ENCODE results near the gene OR2V1.
"Not testable (repeated sequence)": the region's sequence is repeated elsewhere in the genome, so short reads cannot be mapped to it uniquely, and the experiment has no call there.

Gene OR2V1, protein sequence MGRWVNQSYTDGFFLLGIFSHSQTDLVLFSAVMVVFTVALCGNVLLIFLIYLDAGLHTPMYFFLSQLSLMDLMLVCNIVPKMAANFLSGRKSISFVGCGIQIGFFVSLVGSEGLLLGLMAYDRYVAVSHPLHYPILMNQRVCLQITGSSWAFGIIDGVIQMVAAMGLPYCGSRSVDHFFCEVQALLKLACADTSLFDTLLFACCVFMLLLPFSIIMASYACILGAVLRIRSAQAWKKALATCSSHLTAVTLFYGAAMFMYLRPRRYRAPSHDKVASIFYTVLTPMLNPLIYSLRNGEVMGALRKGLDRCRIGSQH
- total RNA-seq: 0 to 0.09 (median 0) reads per million in 4 experiments

DNA sequence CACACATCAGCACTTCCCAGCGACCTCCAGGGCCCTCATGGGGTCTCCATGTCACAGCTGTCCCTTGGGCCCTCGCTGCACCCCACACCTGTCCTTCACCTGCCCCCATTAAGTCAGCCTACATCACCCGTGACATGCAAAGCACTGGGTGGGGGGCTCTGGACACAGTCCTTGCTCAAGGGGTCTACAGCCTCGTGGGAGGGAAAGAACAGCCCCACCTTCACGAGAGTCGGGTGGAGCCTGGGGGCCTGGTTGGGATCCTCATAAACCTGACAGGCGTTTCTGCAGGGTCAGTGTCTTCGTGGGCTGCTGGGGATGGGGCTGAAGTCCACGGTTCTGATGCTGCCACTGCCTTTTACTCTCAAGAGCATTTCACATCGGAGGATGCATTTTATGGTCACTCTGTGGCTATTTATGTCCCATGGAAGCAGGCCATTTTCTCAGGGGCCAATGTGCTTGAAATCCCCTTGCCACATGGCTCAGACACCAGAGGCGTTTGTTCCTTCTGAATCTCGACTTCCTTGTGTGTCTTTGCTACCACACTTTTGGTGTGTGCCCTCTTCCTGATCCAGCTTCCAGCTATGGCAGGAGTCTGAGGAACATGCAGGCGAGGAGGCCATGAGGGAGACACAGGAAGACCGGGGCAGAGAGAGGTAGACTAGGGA is at the start of gene OR2V1:
Gene OR2V1, minus strand, starts transcription at position 338 of the 665 bp plus-strand sequence. CDS start 5,865 bp downstream, outside the sequence.
- DNase-seq: no peak

DNA sequence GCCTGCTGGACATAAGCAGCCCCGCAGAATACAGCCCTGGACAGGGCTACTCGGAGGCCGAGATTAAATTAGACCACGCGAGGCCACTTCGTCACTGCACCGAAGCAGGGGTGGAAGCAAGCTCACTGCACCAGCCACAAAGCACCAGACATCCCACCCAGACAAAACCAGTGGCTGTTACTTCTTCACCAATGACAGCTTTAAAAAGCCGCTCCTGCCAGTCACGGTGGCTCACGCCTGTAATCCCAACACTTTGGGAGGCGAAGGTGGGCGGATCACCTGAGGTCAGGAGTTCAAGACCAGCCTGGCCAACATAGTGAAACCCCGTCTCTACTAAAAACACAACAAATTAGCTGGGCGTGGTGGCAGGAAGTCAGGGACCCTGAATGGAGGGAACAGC is 46.6 kb upstream of the OR2V1 start:
- not testable (repeated sequence) for DNase-seq

DNA sequence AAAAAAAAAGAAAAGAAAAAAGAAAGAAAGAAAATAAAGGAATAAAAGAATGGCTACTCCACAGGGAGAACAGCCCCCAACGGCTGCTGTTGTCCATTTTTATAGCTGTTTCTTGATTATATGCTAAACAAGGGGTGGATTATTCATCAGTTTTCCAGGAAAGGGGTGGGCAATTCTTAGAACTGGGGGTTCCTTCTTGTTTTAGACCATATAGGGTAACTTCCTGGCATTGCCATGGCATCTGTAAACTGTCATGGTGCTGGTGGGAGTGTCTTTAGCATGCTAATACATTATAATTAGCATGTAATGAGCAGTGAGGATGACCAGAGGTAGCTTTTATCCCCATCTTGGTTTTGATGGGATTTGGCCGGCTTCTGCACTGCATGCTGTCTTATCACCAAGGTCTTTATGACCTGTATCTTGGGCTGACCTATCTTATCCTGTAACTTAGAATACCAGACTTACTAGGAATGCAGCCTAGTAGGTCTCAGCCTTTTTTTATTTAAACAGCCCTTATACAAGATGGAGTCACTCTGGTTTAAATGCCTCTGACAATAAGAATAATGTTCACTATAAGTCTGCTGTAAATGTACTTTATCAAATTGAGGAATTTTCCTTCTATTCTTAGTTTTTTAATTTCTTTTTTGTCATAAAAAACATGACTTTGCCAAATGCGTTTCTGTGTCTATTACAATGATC is 45.4 kb upstream of the OR2V1 start:
- DNase-seq: no peak

DNA sequence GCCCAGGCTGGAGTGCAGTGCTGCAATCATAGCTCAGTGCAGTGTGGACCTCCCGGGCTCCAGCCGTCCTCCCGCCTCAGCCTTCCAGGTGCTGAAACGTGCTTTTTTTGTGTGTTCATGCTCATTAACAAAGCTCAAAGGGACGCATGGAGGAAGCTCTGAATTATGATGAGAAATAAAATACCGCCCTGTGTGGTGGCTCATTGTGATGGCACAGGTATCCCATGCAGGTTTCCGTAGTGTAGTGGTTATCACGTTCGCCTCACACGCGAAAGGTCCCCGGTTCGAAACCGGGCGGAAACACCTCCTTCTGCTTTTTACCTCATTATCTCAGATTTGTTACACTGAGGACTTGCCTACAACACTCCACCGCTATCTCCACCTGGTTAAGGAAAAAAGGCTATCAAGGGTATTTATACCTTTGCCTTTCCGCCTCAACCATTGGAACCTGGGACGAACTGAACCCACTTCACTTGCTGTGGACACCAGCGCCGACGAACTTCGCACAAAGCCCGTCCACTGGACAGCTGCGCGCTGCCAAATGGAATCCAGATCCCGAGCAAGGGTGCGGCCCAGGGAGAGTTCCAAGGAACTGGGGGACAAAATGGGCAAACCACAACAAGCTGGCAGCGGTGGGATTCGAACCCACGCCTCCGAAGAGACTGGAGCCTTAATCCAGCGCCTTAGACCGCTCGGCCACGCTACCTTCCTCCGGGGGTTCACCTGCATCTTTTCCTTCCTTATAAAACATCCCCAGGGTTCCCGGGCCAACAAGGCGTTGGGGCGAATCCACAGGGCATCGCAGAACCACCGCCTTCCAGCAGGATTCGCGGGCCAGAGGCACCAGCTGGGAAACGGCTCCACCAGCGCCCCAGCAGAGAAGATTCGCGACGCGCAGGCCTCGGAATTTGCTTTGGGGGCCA is 42.7 kb upstream of the OR2V1 start:
- no peak for DNase-seq

DNA sequence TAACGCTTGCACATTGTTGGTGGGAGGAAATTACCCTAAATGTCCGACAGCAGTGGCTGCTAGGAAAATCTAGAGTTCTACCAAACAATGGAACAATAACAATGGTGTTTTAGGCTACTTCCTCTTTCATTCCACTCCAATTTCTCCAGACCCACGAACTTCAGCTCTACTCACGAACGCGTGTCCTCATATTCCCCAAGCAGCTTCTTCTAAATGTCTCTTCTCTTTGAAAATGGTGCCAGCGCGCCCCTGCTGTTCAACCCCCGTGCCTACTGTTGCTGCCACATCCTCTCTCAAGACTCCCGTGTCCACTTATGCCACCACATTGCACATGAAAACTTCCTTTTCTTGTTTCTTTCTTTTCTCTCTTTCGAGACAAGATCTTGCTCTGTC is 42.1 kb upstream of the OR2V1 start:
- no peak for DNase-seq

DNA sequence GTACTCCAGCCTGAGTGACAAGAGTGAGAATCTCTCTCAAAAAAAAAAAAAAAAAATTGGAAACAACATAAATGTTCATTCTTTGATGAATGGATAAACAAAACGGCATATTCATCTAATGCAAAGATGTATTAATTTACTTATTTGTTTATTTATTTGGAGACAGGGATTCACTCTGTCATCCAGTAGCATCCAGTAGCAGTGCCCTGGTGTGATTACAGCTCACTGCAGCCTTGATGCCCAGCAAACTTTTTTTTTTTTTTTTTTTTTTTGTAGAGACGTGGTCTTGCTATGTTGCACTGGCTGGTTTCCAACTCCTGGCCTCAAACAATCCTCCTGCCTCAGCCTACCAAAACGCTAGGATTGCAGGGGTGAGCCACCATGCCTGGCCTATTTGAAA is 40.8 kb upstream of the OR2V1 start:
- DNase-seq: no peak

DNA sequence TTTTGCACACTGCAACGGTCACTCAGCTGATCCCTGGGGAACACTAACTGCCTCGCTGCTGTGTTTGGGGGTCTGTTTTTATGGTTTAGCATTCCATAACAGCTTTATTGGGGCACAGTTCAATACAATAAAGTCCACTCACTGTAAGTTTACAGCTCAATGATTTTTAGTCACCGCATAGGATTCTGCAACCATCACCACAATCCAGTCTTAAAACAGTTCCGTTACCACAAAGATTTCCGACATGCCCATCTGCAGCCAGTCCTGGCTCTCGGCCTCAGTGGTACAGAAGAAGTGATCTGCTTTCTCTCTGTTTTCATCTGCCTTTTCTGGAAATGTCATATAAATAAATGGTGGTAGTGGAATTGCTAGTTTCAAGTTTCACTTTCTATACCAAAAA is 40.0 kb upstream of the OR2V1 start:
- DNase-seq: no peak

DNA sequence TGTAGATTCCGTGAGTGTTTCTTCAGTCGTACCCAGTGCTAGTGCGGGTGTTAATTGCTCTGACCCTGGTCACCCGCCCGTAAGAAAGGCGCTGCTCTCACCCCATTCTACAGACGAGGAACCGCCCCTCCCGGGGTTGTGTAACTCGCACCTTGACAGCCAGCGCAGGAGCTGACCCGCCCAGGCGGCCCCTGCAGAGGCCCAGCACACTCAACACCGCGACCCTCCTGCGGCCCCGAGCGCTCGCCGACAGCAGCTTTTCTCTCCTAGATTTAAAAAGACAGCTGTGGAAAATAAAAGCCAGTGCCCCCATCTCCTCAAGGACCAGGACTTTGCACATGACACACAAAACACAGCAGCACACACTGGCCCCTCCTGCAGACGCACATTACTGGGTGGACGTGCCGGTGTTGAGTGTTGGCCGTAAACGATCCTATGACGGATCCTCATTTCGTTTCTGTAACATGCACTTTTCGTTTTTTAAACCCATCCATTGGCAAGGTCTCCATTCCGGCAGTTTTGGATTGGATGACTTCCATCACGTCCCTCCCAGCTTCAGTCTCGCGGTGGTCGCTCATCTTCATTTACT is 39.4 kb upstream of the OR2V1 start:
- no peak for DNase-seq

DNA sequence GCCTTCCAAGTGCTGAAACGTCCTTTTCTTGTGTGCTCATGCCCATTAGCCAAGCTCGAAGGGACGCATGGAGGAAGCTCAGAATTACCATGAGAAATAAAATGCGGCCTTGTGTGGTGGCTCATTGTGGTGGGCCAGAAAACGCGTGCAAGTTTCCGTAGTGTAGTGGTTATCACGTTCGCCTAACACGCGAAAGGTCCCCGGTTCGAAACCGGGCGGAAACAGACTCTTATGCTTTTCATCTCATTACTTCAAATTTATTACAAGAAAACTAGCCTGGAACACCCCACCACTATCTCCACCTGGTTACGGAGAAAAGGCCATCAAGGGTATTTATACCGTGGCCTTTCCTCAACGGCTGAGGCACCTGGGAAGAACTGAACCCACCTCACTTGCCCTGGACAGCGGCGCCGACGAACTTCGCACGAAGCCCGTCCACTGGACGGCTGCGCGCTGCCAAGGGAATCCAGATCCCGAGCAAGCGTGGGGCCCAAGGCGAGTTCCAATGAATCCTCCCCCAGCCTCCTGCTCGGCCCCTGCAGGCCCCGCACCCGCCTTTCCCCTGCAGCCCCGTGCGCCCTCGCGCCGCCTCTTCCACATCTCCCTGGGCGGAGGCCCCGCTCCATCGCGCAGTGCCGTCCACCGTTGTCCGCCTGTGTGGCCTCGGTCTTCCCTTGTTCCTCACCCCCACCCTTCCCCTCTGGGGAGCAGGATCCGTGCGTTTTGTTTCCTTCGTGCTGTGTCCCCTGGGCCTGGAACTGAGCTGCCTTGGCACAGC is 38.7 kb upstream of the OR2V1 start:
- DNase-seq: peak; percentile 57

DNA sequence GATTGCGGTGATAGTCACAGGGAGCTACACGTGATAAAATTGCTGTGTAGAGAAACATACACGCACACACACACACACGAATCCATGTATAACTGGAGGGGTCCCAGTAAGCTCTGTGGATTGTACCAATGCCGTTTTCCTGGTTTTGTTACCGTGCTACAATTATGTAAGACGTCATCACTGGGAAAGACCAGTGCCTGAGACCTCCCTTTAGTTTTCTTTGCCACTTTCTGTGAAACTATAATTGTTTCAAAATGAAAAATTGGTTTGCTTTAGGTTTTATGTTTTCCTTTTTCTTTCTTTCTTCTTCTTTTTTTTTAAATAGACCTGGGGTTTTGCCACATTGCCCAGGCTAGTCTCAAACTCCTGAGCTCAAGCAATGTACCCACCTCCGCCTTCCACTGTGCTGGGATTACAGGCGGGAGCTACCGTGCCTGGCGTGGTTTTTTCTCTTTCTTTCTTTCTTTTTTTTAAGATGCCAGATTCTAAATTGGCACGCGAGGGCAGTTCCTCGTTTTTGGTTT is 37.7 kb upstream of the OR2V1 start:
- no peak for DNase-seq

DNA sequence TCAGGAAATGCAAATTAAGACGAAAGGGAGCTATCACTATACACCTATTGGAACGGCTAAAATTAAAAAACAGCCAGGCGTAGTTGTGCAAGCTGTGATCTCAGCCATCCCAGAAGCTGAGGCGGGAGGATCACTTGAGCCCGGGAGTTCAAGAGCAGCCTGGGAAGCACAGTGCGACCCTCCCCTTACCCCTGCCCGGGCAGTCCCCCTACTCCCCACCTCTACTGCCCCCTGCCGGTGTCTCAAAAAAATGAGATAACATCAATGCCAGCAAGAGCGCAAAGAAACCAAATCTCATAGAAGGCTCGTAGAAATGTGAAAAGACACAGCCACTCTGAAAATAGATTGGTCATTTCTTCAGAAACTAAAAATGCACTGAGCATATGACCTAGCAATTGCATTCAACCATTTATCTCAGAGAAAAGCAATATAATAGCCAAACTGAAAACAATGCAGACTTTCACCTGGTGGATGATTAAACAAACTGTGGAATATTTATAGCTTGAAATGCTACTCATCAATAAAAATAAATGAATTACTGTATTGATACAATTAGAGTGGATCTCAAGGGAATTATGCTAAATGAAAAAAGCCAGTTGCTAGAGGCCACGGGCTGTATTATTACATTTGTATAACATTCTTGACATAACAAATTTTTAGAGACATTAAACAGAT is 37.0 kb upstream of the OR2V1 start:
- DNase-seq: no peak

DNA sequence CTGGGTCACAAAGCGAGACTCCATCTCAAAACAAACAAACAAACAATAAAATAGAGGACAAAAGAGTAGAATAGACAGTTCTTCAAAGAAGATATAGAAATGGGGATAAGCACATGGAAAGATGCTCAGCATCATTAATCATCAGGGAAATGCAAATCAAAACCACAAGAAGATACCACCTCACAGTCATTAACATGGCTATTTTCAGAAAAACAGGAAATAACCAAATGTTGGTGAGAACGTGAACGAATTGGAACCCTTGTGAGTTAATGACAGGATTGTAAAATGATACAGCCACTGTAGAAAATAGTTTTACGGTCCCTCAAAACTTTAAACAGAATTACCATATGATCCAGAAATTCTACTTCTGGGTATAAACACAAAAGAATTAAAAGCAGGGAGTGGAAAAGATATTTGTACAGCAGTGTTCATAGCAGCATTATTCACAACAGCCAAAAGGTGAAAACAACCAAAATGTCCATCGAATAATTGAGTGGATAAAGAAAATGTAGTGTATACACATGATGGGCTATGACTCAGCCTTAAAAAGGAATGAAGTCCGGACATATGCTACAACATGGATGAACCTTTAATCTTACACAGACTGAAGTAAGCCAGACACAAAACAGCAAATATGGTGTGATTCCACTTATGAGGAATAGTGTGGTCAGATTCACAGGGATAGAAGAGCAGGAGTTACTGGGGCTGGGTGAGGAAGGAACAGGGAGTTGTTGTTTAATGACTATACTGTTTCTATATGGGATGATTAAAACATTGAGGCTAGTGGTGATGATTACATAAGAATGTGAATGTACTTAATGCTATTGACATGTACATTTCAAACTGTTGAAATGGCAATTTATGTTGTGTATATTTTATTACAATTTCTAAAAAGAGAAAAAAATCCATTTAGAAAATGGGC is 36.1 kb upstream of the OR2V1 start:
- no peak for DNase-seq

DNA sequence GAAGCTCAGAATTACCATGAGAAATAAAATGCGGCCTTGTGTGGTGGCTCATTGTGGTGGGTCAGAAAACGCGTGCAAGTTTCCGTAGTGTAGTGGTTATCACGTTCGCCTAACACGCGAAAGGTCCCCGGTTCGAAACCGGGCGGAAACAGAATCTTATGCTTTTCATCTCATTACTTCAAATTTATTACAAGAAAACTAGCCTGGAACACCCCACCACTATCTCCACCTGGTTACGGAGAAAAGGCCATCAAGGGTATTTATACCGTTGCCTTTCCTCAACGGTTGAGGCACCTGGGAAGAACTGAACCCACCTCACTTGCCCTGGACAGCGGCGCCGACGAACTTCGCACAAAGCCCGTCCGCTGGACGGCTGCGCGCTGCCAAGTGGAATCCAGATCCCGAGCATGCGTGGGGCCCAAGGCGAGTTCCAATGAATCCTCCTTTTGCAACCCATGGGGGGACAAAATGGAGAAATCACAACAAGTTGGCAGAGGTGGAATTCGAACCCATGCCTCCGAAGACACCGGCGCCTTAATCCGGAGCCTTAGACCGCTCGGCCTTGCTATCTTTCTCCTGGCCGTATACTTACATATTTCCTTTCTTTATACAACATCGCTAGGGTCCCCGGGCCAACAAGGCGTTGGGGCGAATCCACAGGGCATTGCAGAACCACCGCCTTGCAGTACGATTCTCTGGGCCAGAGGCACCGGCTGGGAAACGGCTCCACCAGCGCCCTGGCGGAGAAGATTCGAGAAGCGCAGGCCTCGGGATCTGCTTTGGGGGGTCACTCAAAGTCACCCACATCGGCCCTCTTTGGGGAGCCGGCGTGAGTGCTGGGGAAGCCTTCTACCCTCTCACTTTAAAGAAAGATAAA is 33.3 kb upstream of the OR2V1 start:
- no peak for DNase-seq

DNA sequence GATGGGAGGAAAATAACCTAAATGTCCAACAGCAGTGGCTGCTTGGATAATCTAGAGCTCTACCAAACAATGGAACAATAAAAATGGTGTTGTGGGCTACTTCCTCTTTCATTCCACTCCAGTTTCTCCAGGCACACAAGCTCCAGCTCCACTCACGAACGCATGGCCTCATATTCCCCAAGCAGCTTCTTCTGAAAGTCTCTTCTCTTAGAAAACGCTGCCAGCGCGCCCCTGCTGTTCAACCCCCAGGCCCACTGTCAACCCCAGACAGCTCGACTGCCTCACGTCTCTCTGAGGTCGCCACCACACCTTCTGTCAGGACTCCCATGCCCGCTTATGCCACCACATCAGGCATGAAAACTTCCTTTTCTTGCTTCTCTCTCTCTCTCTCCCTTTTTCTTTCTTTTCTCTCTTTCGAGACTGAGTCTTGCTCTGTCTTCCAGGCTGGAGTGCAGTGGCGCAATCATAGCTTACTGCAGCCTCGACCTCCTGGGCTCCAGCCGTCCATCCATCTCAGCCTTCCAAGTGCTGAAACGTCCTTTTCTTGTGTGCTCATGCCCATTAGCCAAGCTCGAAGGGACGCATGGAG is 32.6 kb upstream of the OR2V1 start:
- DNase-seq: no peak

DNA sequence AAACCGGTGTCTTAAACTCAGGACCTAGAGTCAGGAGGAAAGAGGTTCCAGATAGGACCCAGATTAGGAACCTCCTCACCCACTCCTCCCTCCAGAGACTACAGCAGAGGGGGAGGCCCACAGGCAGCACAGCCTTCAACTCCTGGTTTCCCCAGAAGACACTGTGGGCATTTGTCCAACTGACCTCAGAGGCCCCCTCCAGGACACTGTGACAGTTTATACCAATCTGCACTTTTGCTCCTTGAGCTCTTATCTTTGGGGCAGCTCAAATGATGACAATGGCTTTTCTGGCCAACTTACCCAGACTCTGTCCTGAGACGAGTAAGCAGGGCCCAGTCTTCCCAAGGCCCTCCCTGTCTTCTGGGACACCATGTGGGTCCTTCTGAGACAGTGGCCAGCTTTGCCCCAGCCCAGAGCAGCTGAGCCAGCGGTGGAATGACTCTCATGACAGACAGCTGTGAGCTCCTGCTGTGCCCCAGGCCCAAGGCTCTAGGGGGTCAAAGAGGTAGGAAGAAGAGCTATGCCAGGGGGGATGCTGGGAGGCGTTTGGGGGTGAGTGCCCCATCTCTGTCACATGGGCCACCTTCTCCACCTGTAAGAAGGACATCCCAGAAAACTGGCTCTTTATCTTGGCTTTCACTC is 30.7 kb upstream of the OR2V1 start:
- no peak for DNase-seq

DNA sequence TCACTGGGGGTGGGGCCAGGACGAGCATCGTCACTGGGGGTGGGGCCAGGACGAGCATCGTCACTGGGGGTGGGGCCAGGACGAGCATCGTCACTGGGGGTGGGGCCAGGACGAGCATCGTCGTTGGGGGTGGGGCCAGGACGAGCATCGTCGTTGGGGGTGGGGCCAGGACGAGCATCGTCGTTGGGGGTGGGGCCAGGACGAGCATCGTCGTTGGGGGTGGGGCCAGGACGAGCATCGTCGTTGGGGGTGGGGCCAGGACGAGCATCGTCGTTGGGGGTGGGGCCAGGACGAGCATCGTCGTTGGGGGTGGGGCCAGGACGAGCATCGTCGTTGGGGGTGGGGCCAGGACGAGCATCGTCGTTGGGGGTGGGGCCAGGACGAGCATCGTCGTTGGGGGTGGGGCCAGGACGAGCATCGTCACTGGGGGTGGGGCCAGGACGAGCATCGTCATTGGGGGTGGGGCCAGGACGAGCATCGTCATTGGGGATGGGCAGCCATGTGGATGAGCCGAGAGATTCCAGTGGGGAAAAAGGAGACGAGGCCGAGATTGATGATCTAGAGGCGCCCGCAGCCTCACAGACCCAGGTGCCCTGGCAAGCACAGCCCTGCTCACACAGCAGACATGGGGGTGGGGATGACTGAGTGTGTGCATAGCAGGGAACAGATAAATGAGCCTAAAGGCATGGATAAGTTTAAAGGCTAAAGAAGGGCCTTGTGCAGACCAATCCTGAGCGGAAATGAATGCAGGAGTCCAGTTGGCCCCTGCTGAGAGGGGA is 30.0 kb upstream of the OR2V1 start:
- peak; percentile 58 for DNase-seq
